IMR-90 (cell line): ENCODE results near the gene HDGFL3. TPM values are rescaled to one million over a fixed set of nuclear protein-coding genes. Genes with fewer than 3 reads are reported as not detected.

Source experiments
- ATAC-seq: fragments of 200-7000 bp; cut with Tn5 transposase; 2 replicates; pipeline ENCODE4 v1.9.1; 2020; ENCODE audit warnings: low read depth, mild to moderate bottlenecking, moderate library complexity
- BruUV-seq: library from RNA; stranded (reverse); fragments of 400-500 nt; replicated peaks from 2 replicates; lab custom pipeline; 2021; lab: Mats Ljungman, UMichigan
- CTCF ChIA-PET: fragments of 300-600 bp; formaldehyde crosslinking; extraction: SDS; loops from one replicate; lab custom pipeline; 2021; ENCODE audit warnings: antibody characterized with exemption; lab: Yijun Ruan, JAX
- POLR2A ChIA-PET: fragments of 300-600 bp; sonication (Branson Sonifier 250); formaldehyde crosslinking; loops from one replicate; lab custom pipeline; 2022; ENCODE audit warnings: antibody characterized with exemption; ENCODE audit not compliant: unreplicated experiment; lab: Charles Lee
- DNase-seq: peaks from one replicate; pipeline ENCODE4 v3.0.0; 2013
- H2AFZ ChIP-seq: replicated peaks from 2 replicates; pipeline ENCODE3; 2013; ENCODE audit warnings: low read length, mild to moderate bottlenecking; ENCODE audit not compliant: poor library complexity
- H2AK5ac ChIP-seq: 2 replicates; pipeline ENCODE4 v1.6.1; 2013; ENCODE audit warnings: low read depth, low read length, inconsistent platforms
- H2AK9ac ChIP-seq: replicated peaks from 2 replicates; pipeline ENCODE3; 2013; ENCODE audit warnings: mild to moderate bottlenecking, low read depth, low read length, moderate library complexity; ENCODE audit not compliant: poor library complexity
- H2BK120ac ChIP-seq: 2 replicates; pipeline ENCODE4 v1.6.1; 2013; ENCODE audit warnings: low read depth, low read length, inconsistent platforms
- H2BK15ac ChIP-seq: 3 replicates; pipeline ENCODE4 v1.6.1; 2013; ENCODE audit warnings: low read depth, low read length, inconsistent platforms
- H2BK20ac ChIP-seq: 2 replicates; pipeline ENCODE4 v1.6.1; 2013; ENCODE audit warnings: low read depth, mild to moderate bottlenecking, inconsistent platforms, low read length, moderate library complexity
- H2BK5ac ChIP-seq: 2 replicates; pipeline ENCODE4 v1.6.1; 2013; ENCODE audit warnings: mild to moderate bottlenecking, low read depth, low read length, inconsistent platforms; ENCODE audit not compliant: poor library complexity, severe bottlenecking
- H3K14ac ChIP-seq: replicated peaks from 2 replicates; pipeline ENCODE4 v1.6.1; 2013; ENCODE audit warnings: low read depth, low read length, inconsistent platforms
- H3K18ac ChIP-seq: 2 replicates; pipeline ENCODE4 v1.6.1; 2013; ENCODE audit warnings: low read depth, low read length, control low read depth
- H3K23ac ChIP-seq: 2 replicates; pipeline ENCODE4 v1.6.1; 2013; ENCODE audit warnings: low read depth, low read length, inconsistent platforms
- H3K27ac ChIP-seq: 2 replicates; pipeline ENCODE4 v1.5.1; 2013; ENCODE audit warnings: mild to moderate bottlenecking, control low read depth, low read length; ENCODE audit not compliant: insufficient read depth
- H3K27me3 ChIP-seq: 2 replicates; pipeline ENCODE4 v1.6.1; 2013; ENCODE audit warnings: low read length; ENCODE audit not compliant: control insufficient read depth, insufficient read depth
- H3K36me3 ChIP-seq: 2 replicates; pipeline ENCODE4 v1.6.1; 2013; ENCODE audit warnings: low read length, mixed read lengths; ENCODE audit not compliant: control insufficient read depth, insufficient read depth
- H3K4ac ChIP-seq: 2 replicates; pipeline ENCODE4 v1.6.1; 2013; ENCODE audit warnings: low read depth, low read length, inconsistent platforms
- H3K4me1 ChIP-seq: 2 replicates; pipeline ENCODE4 v1.6.1; 2013; ENCODE audit warnings: low read length, mixed read lengths; ENCODE audit not compliant: control insufficient read depth, insufficient read depth
- H3K4me2 ChIP-seq: 2 replicates; pipeline ENCODE4 v1.6.1; 2013; ENCODE audit warnings: low read depth, mild to moderate bottlenecking, control low read depth, low read length, moderate library complexity
- H3K4me3 ChIP-seq: 2 replicates; pipeline ENCODE4 v1.5.1; 2013; ENCODE audit warnings: low read depth, mild to moderate bottlenecking, control low read depth, low read length, moderate library complexity; ENCODE audit not compliant: insufficient read depth
- H3K56ac ChIP-seq: 2 replicates; pipeline ENCODE4 v1.6.1; 2013; ENCODE audit warnings: low read length, inconsistent platforms; ENCODE audit not compliant: insufficient read depth; ENCODE audit errors: extremely low read depth
- H3K79me1 ChIP-seq, 2 experiments: 2 replicates each; pipeline ENCODE4 v1.6.1; 2013; ENCODE audit warnings: low read length in 2 of 2, inconsistent platforms in 1 of 2, low read depth in 1 of 2
- H3K9ac ChIP-seq: 2 replicates; pipeline ENCODE4 v1.6.1; 2013; ENCODE audit warnings: low read depth, low read length, control low read depth
- H3K9me1 ChIP-seq: 2 replicates; pipeline ENCODE4 v1.6.1; 2013; ENCODE audit warnings: low read length, inconsistent platforms; ENCODE audit not compliant: insufficient read depth
- H3K9me3 ChIP-seq: 2 replicates; pipeline ENCODE4 v1.6.1; 2013; ENCODE audit warnings: low read length; ENCODE audit not compliant: control insufficient read depth, insufficient read depth
- H4K20me1 ChIP-seq: 2 replicates; pipeline ENCODE4 v1.6.1; 2013; ENCODE audit warnings: low read length, inconsistent platforms; ENCODE audit not compliant: insufficient read depth
- H4K5ac ChIP-seq: 2 replicates; pipeline ENCODE4 v1.6.1; 2013; ENCODE audit warnings: mild to moderate bottlenecking, low read depth, low read length, control low read depth
- H4K8ac ChIP-seq, 2 experiments: 2 replicates each; pipeline ENCODE4 v1.6.1; 2013; ENCODE audit warnings: low read depth in 2 of 2, low read length in 2 of 2, control low read depth in 1 of 2, inconsistent platforms in 1 of 2
- H4K91ac ChIP-seq: 2 replicates; pipeline ENCODE4 v1.6.1; 2013; ENCODE audit warnings: low read depth, low read length, inconsistent platforms; ENCODE audit not compliant: insufficient read depth
- BHLHE40 ChIP-seq: fragments of 150-350 bp; IDR thresholded peaks from 2 replicates; pipeline ENCODE4 v1.6.1; 2016; ENCODE audit warnings: mild to moderate bottlenecking, low read depth, low read length
- CHD1 ChIP-seq: IDR thresholded peaks from 2 replicates; pipeline ENCODE4 v1.6.1; 2012; ENCODE audit warnings: low read depth, low read length, improper control_type of control experiment
- CTCF ChIP-seq: conservative IDR thresholded peaks from 2 replicates; pipeline ENCODE4 v1.5.1; 2012; ENCODE audit warnings: mild to moderate bottlenecking, low read depth, low read length, improper control_type of control experiment
- ELK1 ChIP-seq: fragments of 150-350 bp; IDR thresholded peaks from 2 replicates; pipeline ENCODE4 v1.6.1; 2016; ENCODE audit warnings: low read depth, mild to moderate bottlenecking, low read length, moderate library complexity, borderline replicate concordance
- FOS ChIP-seq: fragments of 150-350 bp; IDR thresholded peaks from 2 replicates; pipeline ENCODE4 v1.6.1; 2016; ENCODE audit warnings: low read depth, low read length
- MAFK ChIP-seq: IDR thresholded peaks from 2 replicates; pipeline ENCODE4 v1.6.1; 2012; ENCODE audit warnings: low read depth, low read length, improper control_type of control experiment
- POLR2A ChIP-seq: IDR thresholded peaks from 2 replicates; pipeline ENCODE4 v1.6.1; 2012; ENCODE audit warnings: mild to moderate bottlenecking, low read depth, low read length
- USF2 ChIP-seq: fragments of 150-350 bp; IDR thresholded peaks from 2 replicates; pipeline ENCODE4 v1.6.1; 2017; ENCODE audit warnings: mild to moderate bottlenecking, antibody characterized with exemption, low read length, low read depth
- WGBS, 2 experiments: methylation state at CpG; one replicate each; pipeline versions ENCODE4 v1.1.5 to v1.1.7; 2013; ENCODE audit warnings: missing lambda C conversion rate in 2 of 2; ENCODE audit not compliant: insufficient read length in 1 of 2; ENCODE audit errors: extremely low coverage in 2 of 2; 5-methylcytosine and 5-hydroxymethylcytosine counted together
- dilution Hi-C: fragments of 300-500 bp; cut with HindIII; formaldehyde crosslinking; loops from one replicate; pipeline ENCODE4 v1.14.3; 2018; ENCODE audit warnings: low sequenced_read_pairs; ENCODE audit not compliant: unreplicated experiment
- in situ Hi-C: fragments of 300-500 bp; cut with MboI; formaldehyde crosslinking; loops from 3 replicates; pipeline ENCODE4 v1.14.3; 2019; ENCODE audit warnings: low sequenced_read_pairs, inconsistent platforms, mixed read lengths
- intact Hi-C: fragments of 100-400 bp; cut with micrococcal nuclease; formaldehyde crosslinking; loops from 2 replicates; pipeline ENCODE4 v1.10.0; 2022
- polyA plus RNA-seq, 3 experiments: library from polyadenylated mRNA; depleted of rRNA; stranded (reverse); fragments of >200 nt; gene quantifications; 2 replicates each; pipeline ENCODE4 v1.2.3, GENCODE V29; 2012; ENCODE audit warnings: low replicate concordance in 1 of 3
- total RNA-seq: library from RNA; depleted of rRNA; stranded (reverse); fragments of >200 nt; gene quantifications from 2 replicates; pipeline ENCODE4 v1.2.3, GENCODE V29; 2012

Gene HDGFL3
- total and polyA plus RNA-seq, 2 of the 4 experiments (the other 2 are of a cell fraction): 9.5 to 18.1 TPM

GRCh38 chr15:83094583-83094982 is 113.0 kb downstream of the HDGFL3 start:
- dilution Hi-C loops: no loop called here

More at GRCh38 chr15:83094583-83094982, 113.0 kb downstream of the HDGFL3 start:
- Histone ChIP-seq H4K91ac (no peak overlapping the region), H4K20me1 (no peaks in the 10 kb centered on the region), H3K14ac (no peak overlapping the region), H3K36me3 (no peaks in the 10 kb centered on the region), H2AK9ac (no peak overlapping the region), H3K79me1 (no peaks in the 10 kb centered on the region), H3K4me3 (no peak overlapping the region), H3K4me2 (no peak overlapping the region), H2AK5ac (no peak overlapping the region), H4K5ac (no peak overlapping the region), H3K23ac (no peak overlapping the region), H3K4me1 (no peaks in the 10 kb centered on the region), H3K4ac (no peak overlapping the region), H2BK120ac (no peak overlapping the region), H3K18ac (no peak overlapping the region), H4K8ac (no peak overlapping the region), H3K27ac (no peak overlapping the region), H3K9ac (no peak overlapping the region), H2BK5ac (no peak overlapping the region), H3K9me1 (no peaks in the 10 kb centered on the region), H2AFZ (no peak overlapping the region), H2BK15ac (no peak overlapping the region), H3K9me3 (peaks cover 5% of the 10 kb centered on the region), H3K56ac (no peak overlapping the region), H3K27me3 (peaks cover 5% of the 10 kb centered on the region), H2BK20ac (no peak overlapping the region)
- DNase-seq: no peak
- CTCF ChIA-PET: no interaction called here
- intact Hi-C loops (no loop called here), in situ Hi-C loops (no loop called here)
- TF ChIP-seq BHLHE40: no peak
- no peak for TF ChIP-seq CHD1
- no peak for TF ChIP-seq FOS
- TF ChIP-seq MAFK: no peak
- TF ChIP-seq POLR2A: no peak
- TF ChIP-seq CTCF: no peak
- TF ChIP-seq USF2: no peak
- no peak for TF ChIP-seq ELK1
- WGBS, 2 experiments: 88% methylated on average over 1 of the region's 5 CpGs; no CpG with 5 or more reads in 1 of the 2 experiments
- BruUV-seq: no TSS peak
- ATAC-seq: no peak
- POLR2A ChIA-PET: no interaction called here
